Smooth muscle cell (in vitro differentiated cells): ENCODE data around the gene SOX6. TPM values are rescaled to one million over a fixed set of nuclear protein-coding genes. Genes with fewer than 3 reads are reported as not detected.

ENCODE experiments used
- DNase-seq: peaks from one replicate; lab custom pipeline; 2025; ENCODE audit not compliant: unreplicated experiment; lab: John Stamatoyannopoulos, UW
- H2AFZ ChIP-seq: fragments of 200-600 bp; sonication (generic); 2 replicates; pipeline ENCODE4 v1.6.0; 2016; ENCODE audit warnings: antibody characterized with exemption, low read depth, mild to moderate bottlenecking
- H3F3A ChIP-seq: fragments of 200-600 bp; sonication (generic); 2 replicates; pipeline ENCODE4 v1.6.0; 2017; ENCODE audit warnings: antibody characterized with exemption, low read depth
- H3K27ac ChIP-seq: fragments of 200-600 bp; sonication (generic); 2 replicates; pipeline ENCODE4 v1.5.1; 2016; ENCODE audit warnings: low read depth, mild to moderate bottlenecking
- H3K27me3 ChIP-seq: fragments of 200-600 bp; sonication (generic); 2 replicates; pipeline ENCODE4 v1.6.1; 2016; ENCODE audit warnings: low read depth, mild to moderate bottlenecking
- H3K36me3 ChIP-seq: fragments of 200-600 bp; sonication (generic); 2 replicates; pipeline ENCODE4 v1.5.1; 2016; ENCODE audit warnings: low read depth
- H3K4me1 ChIP-seq: fragments of 200-600 bp; sonication (generic); 2 replicates; pipeline ENCODE4 v1.5.1; 2016; ENCODE audit warnings: low read depth
- H3K4me2 ChIP-seq: fragments of 200-600 bp; sonication (generic); 2 replicates; pipeline ENCODE4 v1.6.0; 2016; ENCODE audit warnings: mild to moderate bottlenecking
- H3K4me3 ChIP-seq: fragments of 200-600 bp; sonication (generic); 2 replicates; pipeline ENCODE4 v1.5.1; 2016; ENCODE audit warnings: mild to moderate bottlenecking
- H3K79me2 ChIP-seq: fragments of 200-600 bp; sonication (generic); 2 replicates; pipeline ENCODE4 v1.6.0; 2016; ENCODE audit warnings: low read depth, mild to moderate bottlenecking
- H3K9ac ChIP-seq: fragments of 200-600 bp; sonication (generic); 2 replicates; pipeline ENCODE4 v1.6.0; 2016; ENCODE audit warnings: low read depth
- H3K9me3 ChIP-seq: fragments of 200-600 bp; sonication (generic); replicated peaks from 2 replicates; pipeline ENCODE4 v1.5.1; 2016; ENCODE audit warnings: low read depth
- H4K20me1 ChIP-seq: fragments of 200-600 bp; sonication (generic); 2 replicates; pipeline ENCODE4 v1.6.0; 2016; ENCODE audit warnings: low read depth
- CTCF ChIP-seq: fragments of 200-600 bp; sonication (generic); IDR thresholded peaks from 2 replicates; pipeline ENCODE4 v1.5.1; 2017; ENCODE audit warnings: borderline replicate concordance, mild to moderate bottlenecking, antibody characterized with exemption; ENCODE audit not compliant: insufficient read depth, poor library complexity, severe bottlenecking
- WGBS: methylation state at CpG from one replicate; pipeline ENCODE4 v1.1.7; 2016; ENCODE audit warnings: low lambda C conversion rate; 5-methylcytosine and 5-hydroxymethylcytosine counted together
- polyA plus RNA-seq: library from polyadenylated mRNA; unstranded; fragments of >200 nt; fragmentation: Nextera tagmentation; extraction: Ambion mirVana; gene quantifications from 2 replicates; pipeline ENCODE4 v1.2.1, GENCODE V29; 2016
- total RNA-seq: library from RNA; depleted of rRNA; stranded (reverse); fragments of >200 nt; gene quantifications from 2 replicates; pipeline ENCODE4 v1.2.3, GENCODE V29; 2014

The SOX6 gene
- total and polyA plus RNA-seq, 2 experiments from 2014 or later, result 11.2 to 27.6 TPM

GRCh38 chr11:16052750-16053149 is 303.6 kb downstream of the SOX6 start:
- no peaks in the 10 kb centered on the region for H3K79me2 ChIP-seq
- H3K4me3 ChIP-seq, result no peak overlapping the region
- no peak overlapping the region for H3K9ac ChIP-seq
- no peak for DNase-seq
- no peak overlapping the region for H2AFZ ChIP-seq
- TF ChIP-seq CTCF, result no peak
- no peaks in the 10 kb centered on the region for H3K27me3 ChIP-seq
- H3K4me2 ChIP-seq, result no peak overlapping the region
- H3K27ac ChIP-seq, result no peak overlapping the region
- H4K20me1 ChIP-seq, result no peaks in the 10 kb centered on the region
- WGBS, result 96% methylated on average over 1 of the region's 1 CpG
- H3K4me1 ChIP-seq, result peaks cover 5% of the 10 kb centered on the region
- H3F3A ChIP-seq, result no peaks in the 10 kb centered on the region
- no peaks in the 10 kb centered on the region for H3K9me3 ChIP-seq
- peaks cover 5% of the 10 kb centered on the region for H3K36me3 ChIP-seq

- TF ChIP-seq CTCF, result no peak
- Histone ChIP-seq H3K27ac (no peak overlapping the region), H3K4me1 (peaks cover 5% of the 10 kb centered on the region), H3K27me3 (no peaks in the 10 kb centered on the region), H2AFZ (no peak overlapping the region), H3K9me3 (no peaks in the 10 kb centered on the region), H3K79me2 (no peaks in the 10 kb centered on the region), H3F3A (no peaks in the 10 kb centered on the region), H4K20me1 (no peaks in the 10 kb centered on the region), H3K9ac (no peak overlapping the region), H3K4me2 (no peak overlapping the region), H3K4me3 (no peak overlapping the region), H3K36me3 (peaks cover 5% of the 10 kb centered on the region)
- no peak for DNase-seq
- WGBS, result 73% methylated on average over 5 of the region's 5 CpGs
These were observed 306.7 kb downstream of the SOX6 start for GRCh38 chr11:16049611-16050010.

- H3K9ac ChIP-seq, result no peak overlapping the region
- 71% methylated on average over 6 of the region's 6 CpGs for WGBS
These were observed 309.3 kb downstream of the SOX6 start for GRCh38 chr11:16047073-16047472.

More at GRCh38 chr11:16047073-16047472, 309.3 kb downstream of the SOX6 start:
- Histone ChIP-seq H3K79me2 (no peaks in the 10 kb centered on the region), H3K27me3 (no peaks in the 10 kb centered on the region), H2AFZ (no peak overlapping the region), H3F3A (no peaks in the 10 kb centered on the region), H3K4me3 (no peak overlapping the region), H3K4me1 (peaks cover 5% of the 10 kb centered on the region), H3K27ac (no peak overlapping the region), H3K36me3 (peaks cover 5% of the 10 kb centered on the region), H4K20me1 (no peaks in the 10 kb centered on the region), H3K4me2 (no peak overlapping the region), H3K9me3 (no peaks in the 10 kb centered on the region)
- no peak for DNase-seq
- TF ChIP-seq CTCF, result no peak
